NCI-H1105 (cell line): ENCODE results near the gene SLC15A1.
"Not testable (repeated sequence)": the region's sequence is repeated elsewhere in the genome, so short reads cannot be mapped to it uniquely, and the experiment has no call there.

Experiments
- DNase-seq: peaks from one replicate; lab custom pipeline; 2025; lab: John Stamatoyannopoulos, UW

SLC15A1 gene

DNA sequence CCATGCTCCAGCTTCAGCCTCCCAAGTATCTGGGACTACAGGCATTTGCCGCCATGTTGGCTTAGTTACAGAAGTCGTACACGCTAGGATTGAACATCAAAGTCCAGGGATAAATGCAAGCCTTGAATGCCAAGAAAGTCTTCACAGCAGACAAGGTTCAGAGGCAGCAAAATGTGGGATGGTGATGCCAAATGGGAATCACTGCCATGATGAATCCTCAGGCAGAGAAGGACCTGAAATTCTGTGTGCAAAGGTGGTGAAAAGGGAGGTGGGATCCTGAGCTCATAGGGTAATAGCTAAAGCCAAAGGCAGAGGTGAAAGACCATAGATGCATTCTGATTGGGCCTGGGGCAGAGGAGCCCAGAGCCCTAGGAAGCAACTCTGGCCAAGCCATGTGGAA lies 96.2 kb downstream of the SLC15A1 start:
- no peak for DNase-seq

DNA sequence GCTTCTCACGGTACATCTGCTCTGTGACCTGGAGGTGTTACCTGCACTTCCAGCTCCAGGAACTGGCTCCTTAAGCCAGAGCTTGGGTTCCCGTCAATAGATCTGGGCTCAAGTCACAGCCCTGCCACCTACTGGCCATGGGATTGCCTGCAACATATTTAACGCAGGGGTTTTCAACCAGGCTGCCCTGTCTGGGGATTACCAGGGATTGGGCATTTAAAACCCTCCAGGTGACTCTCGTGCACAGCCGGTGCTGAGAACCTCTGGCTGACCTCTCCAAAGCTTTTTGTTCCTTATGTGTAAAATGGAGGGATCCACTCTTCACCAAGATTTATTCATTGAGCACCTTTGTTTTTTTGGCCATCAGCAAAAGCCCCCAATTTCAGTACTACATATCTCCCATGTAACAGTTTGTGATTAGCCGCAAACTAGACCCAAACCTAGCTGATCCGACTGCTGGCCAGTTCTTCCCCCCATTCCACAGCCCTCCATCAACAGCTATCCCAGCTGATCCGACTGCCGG lies 98.9 kb downstream of the SLC15A1 start:
- peak; percentile 58 for DNase-seq

GRCh38 chr13:98652721-98653462 lies 99.6 kb downstream of the SLC15A1 start:
- DNase-seq: no peak

DNA sequence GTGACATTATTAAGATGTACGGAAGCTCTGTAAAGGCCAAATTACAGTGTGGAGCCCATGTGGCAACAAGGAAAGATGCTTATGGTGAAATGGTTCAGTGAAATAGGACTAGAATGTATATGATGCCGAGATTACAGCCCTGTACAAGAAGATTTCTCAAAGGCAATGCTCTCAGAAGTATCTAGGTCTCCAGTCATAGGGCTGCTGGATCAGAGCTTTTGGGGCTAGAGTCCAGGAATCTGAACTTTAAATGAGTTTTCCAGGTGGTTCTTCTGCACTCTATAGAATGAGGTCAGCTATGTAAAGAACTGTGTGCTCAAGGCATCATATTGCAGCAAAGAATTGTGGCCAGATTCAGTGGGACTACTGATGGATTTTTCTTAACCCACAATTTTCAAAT lies 100.2 kb downstream of the SLC15A1 start:
- no peak for DNase-seq

DNA sequence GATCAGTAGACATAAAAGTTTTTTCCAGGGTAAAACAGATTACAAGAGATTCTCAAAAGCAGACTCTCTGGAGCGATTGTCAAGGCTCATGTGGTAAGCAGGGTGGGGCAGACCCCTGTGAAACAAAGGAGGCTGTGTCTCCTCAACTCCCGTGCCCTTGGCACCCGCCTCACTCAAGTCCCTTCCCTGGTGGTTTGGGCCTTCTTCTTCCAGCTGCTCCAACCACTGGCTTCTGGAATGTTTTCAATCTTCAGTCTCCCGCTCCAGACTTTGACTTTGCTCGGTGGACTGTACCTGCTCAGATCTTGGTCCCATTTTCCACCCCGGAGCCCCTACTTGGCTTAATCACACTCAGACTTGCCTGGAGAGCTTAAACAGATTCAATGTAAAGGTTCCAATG lies 100.7 kb downstream of the SLC15A1 start:
- no peak for DNase-seq

GRCh38 chr13:98650396-98651107 lies 101.9 kb downstream of the SLC15A1 start:
- DNase-seq: no peak

- no peak for DNase-seq
Observed at GRCh38 chr13:98649861-98650260, 102.6 kb downstream of the SLC15A1 start.

DNA sequence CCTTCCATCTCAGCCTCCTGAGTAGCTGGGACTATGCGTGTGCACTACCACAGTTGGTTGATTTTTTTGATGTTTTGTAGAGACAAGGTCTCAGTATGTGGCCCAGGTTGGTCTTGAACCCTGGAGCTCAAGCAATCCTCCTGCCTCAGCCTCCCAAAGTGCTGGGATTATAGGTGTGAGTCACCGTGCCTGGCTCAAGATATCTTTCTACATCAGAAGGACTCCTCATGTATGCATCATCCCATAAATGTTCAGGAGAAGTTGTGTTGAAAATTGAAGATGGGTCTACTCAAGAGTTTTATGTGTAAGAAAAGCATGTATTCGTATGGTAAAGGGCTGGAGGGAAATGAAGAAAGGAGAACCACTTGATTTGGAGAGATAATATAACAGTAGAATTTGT lies 103.8 kb downstream of the SLC15A1 start:
- no peak for DNase-seq

- no peak for DNase-seq
Observed at GRCh38 chr13:98648141-98648540, 104.3 kb downstream of the SLC15A1 start.

DNA sequence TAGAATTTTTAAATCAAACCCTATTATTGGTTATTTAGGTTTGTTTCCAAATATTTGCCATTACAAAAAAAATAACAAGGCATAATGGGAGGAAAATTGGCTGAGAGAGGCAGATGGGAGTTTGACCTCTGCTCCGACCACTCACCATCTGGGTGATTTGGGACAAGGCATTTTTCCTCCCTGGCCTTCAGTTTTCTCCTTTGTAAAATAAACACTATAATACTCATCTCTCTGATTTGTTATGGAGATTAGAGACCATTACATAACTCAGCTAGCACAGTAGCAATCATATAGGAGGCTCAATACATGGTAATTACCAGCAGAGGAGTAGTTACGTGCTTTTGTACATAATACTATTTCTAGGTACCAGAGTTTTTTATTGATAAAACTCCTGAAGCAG lies 105.4 kb downstream of the SLC15A1 start:
- no peak for DNase-seq

DNA sequence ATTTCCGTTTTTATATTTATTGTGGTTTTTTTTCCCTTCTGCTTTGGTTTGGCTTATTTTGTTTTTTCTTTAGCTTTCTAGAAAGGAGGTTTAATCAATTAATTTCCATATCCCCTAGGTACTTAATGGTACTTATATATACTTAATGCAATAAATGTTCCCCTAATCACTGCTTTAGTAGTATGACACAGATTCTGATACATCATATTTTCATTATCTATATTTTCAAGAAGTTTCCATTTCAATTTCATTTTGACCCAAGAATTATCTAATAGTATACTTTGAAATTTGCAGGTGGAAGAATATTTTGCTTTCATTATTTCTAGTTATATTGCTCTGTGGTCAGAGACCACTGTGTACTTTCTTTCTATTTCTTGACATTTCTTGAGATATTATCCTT lies 109.0 kb downstream of the SLC15A1 start:
- no peak for DNase-seq

GRCh38 chr13:98641075-98641474 lies 111.4 kb downstream of the SLC15A1 start:
- no peak for DNase-seq

DNA sequence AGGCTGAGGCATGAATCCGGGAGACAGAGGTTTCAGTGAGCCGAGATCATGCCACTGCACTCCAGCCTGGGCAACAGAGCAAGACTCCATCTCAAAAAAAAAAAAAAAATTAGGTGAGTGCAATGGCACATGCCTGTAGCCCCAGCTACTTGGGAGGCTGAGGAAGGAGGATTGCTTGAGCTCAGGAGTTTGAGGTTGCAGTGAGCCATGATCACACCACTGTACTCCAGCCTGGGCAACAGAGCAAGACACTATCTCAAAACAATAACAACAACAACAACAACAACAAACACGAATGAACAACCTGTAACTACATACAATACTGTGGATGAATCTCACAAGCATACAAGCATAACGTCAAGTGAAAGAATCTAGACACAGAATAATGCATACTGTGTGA lies 112.7 kb downstream of the SLC15A1 start:
- not testable (repeated sequence) for DNase-seq

- not testable (repeated sequence) for DNase-seq
Observed at GRCh38 chr13:98638352-98638751, 114.1 kb downstream of the SLC15A1 start.
